ENCODE data around the gene MIEF1.
A peak's percentile ranks its signal among the peaks of the same experiment; 100 is the strongest.

GRCh38 chr22:39514373-39514973, 12.4 kb downstream of the MIEF1 start:
- TF ChIP-seq POLR2A (IDR thresholded peaks at IDR 0.05) (no peak), EP300 (IDR thresholded peaks at IDR 0.05) (no peak), CTCF (IDR thresholded peaks at IDR 0.05) (peak in 5 of 7 experiments; percentile 47 to 71 (median 66))

All from stomach (tissue), 4 donors.